Liver (tissue), 9 donors: Measurements from ENCODE around the gene MTRF1L. TPM values are rescaled to one million over a fixed set of nuclear protein-coding genes. Genes with fewer than 3 reads are reported as not detected.

Source experiments
- DNase-seq: peaks from one replicate; pipeline ENCODE4 v3.0.0-alpha.2; 2017; ENCODE audit warnings: low spot score
- H3K27ac ChIP-seq, 2 donors: one replicate each; pipeline ENCODE4 v1.7.0; 2013; ENCODE audit warnings: inconsistent platforms in 2 of 2, low read length in 2 of 2, control low read depth in 1 of 2, low read depth in 1 of 2, mild to moderate bottlenecking in 1 of 2
- H3K27me3 ChIP-seq, 4 donors: one replicate each; pipeline versions ENCODE4 v1.6.1 to v1.7.0; 2013; ENCODE audit warnings: low read length in 3 of 4, inconsistent platforms in 1 of 4, mild to moderate bottlenecking in 1 of 4, moderate library complexity in 1 of 4; ENCODE audit not compliant: control insufficient read depth in 4 of 4, insufficient read depth in 4 of 4
- H3K36me3 ChIP-seq, 4 donors: one replicate each; pipeline versions ENCODE4 v1.6.1 to v1.7.0; 2013; ENCODE audit warnings: low read length in 3 of 4, mild to moderate bottlenecking in 3 of 4, low read depth in 1 of 4, moderate library complexity in 1 of 4; ENCODE audit not compliant: control insufficient read depth in 4 of 4, insufficient read depth in 3 of 4
- H3K4me1 ChIP-seq, 4 donors: one replicate each; pipeline versions ENCODE4 v1.6.1 to v1.7.0; 2013; ENCODE audit warnings: low read length in 3 of 4, mild to moderate bottlenecking in 3 of 4, moderate library complexity in 1 of 4; ENCODE audit not compliant: control insufficient read depth in 4 of 4, insufficient read depth in 4 of 4
- H3K4me3 ChIP-seq, 3 donors: one replicate each; pipeline versions ENCODE4 v1.6.1 to v1.7.0; 2013; ENCODE audit warnings: low read length in 3 of 3, control low read depth in 1 of 3, low read depth in 1 of 3, mild to moderate bottlenecking in 1 of 3
- H3K9ac ChIP-seq, 2 donors: one replicate each; pipeline ENCODE4 v1.7.0; 2013; ENCODE audit warnings: low read length in 2 of 2, mild to moderate bottlenecking in 2 of 2, moderate library complexity in 2 of 2, control low read depth in 1 of 2, low read depth in 1 of 2
- H3K9me3 ChIP-seq, 4 donors: one replicate each; pipeline versions ENCODE4 v1.6.1 to v1.7.0; 2013; ENCODE audit warnings: low read length in 3 of 4; ENCODE audit not compliant: control insufficient read depth in 4 of 4
- CTCF ChIP-seq: fragments of 150-350 bp; IDR thresholded peaks from 2 replicates; pipeline ENCODE4 v1.5.1; 2017; ENCODE audit warnings: improper control_type of control experiment, low read depth, low read length; ENCODE audit not compliant: missing input control
- EGR1 ChIP-seq, 2 donors: IDR thresholded peaks; 2 replicates each; pipeline ENCODE4 v1.6.1; 2016 to 2018; ENCODE audit warnings: antibody characterized with exemption in 2 of 2, low read depth in 2 of 2
- FOXA2 ChIP-seq: IDR thresholded peaks from 2 replicates; pipeline ENCODE4 v1.6.1; 2016; ENCODE audit warnings: antibody characterized with exemption
- HNF4A ChIP-seq, 2 donors: conservative IDR thresholded peaks; 2 replicates each; pipeline ENCODE4 v1.6.1; 2016; ENCODE audit warnings: antibody characterized with exemption in 2 of 2, mild to moderate bottlenecking in 2 of 2
- HNF4G ChIP-seq: IDR thresholded peaks from 2 replicates; pipeline ENCODE4 v1.6.1; 2016; ENCODE audit warnings: antibody characterized with exemption
- NR2F2 ChIP-seq: IDR thresholded peaks from 2 replicates; pipeline ENCODE4 v1.6.1; 2016; ENCODE audit warnings: antibody characterized with exemption
- RAD21 ChIP-seq, 2 donors: IDR thresholded peaks; 2 replicates each; pipeline ENCODE4 v1.6.1; 2016; ENCODE audit warnings: antibody characterized with exemption in 2 of 2, mild to moderate bottlenecking in 2 of 2
- RXRA ChIP-seq, 2 donors: IDR thresholded peaks; 2 replicates each; pipeline ENCODE4 v1.6.1; 2017 to 2018; ENCODE audit warnings: antibody characterized with exemption in 2 of 2, mild to moderate bottlenecking in 1 of 2
- SP1 ChIP-seq: IDR thresholded peaks from 2 replicates; pipeline ENCODE4 v1.6.1; 2018; ENCODE audit warnings: antibody characterized with exemption, mild to moderate bottlenecking
- TAF1 ChIP-seq: conservative IDR thresholded peaks from 2 replicates; pipeline ENCODE4 v1.6.1; 2016; ENCODE audit warnings: antibody characterized with exemption, mild to moderate bottlenecking
- YY1 ChIP-seq: IDR thresholded peaks from 2 replicates; pipeline ENCODE4 v1.6.1; 2016; ENCODE audit warnings: antibody characterized with exemption, mild to moderate bottlenecking
- WGBS: extraction: QIAGEN DNeasy Blood & Tissue Kit; methylation state at CpG from one replicate; pipeline ENCODE4 v1.1.7; 2013; 5-methylcytosine and 5-hydroxymethylcytosine counted together
- polyA plus RNA-seq, 2 donors: library from polyadenylated mRNA; stranded (reverse) in 1 of 2; unstranded in 1 of 2; fragments of 200-250 nt in 1 of 2; fragments of >200 nt in 1 of 2; fragmentation: Nextera tagmentation in 1 of 2; extraction: Ambion mirVana in 1 of 2; gene quantifications; one replicate each; pipeline versions ENCODE4 v1.2.1 to v1.2.3, GENCODE V29; 2013 to 2015
- total RNA-seq, 2 donors: library from RNA; depleted of rRNA; stranded (reverse); fragments of >200 nt; gene quantifications; one replicate each; pipeline ENCODE4 v1.2.3, GENCODE V29; 2014
- TF ChIP-seq, protein P1 (sequence below): IDR thresholded peaks from 2 replicates; pipeline ENCODE4 v1.6.1; 2016; ENCODE audit warnings: antibody characterized with exemption, mild to moderate bottlenecking
- TF ChIP-seq, protein P2 (sequence below): IDR thresholded peaks from 2 replicates; pipeline ENCODE4 v1.6.1; 2016; ENCODE audit warnings: antibody characterized with exemption
- donor health status: healthy.
- donor health status: healthy.
- donor health status: healthy.
- donor health status: healthy.
- donor health status: healthy.

The MTRF1L gene
- total and polyA plus RNA-seq, 4 donors = 6.1 to 11.1 (median 8.4) TPM

GRCh38 chr6:153051801-153052200, 49.3 kb upstream of the MTRF1L start:
- Histone ChIP-seq H3K4me3 (no peak overlapping the region), H3K27me3 (no peaks in the 10 kb centered on the region), H3K9ac (no peak overlapping the region), H3K36me3 (no peaks in the 10 kb centered on the region), H3K4me1 (no peaks in the 10 kb centered on the region), H3K27ac (no peak overlapping the region), H3K9me3 (no peaks in the 10 kb centered on the region)
- no peak for DNase-seq
- no peak for TF ChIP-seq RXRA (IDR thresholded peaks at IDR 0.05)
- TF ChIP-seq, protein P1, sequence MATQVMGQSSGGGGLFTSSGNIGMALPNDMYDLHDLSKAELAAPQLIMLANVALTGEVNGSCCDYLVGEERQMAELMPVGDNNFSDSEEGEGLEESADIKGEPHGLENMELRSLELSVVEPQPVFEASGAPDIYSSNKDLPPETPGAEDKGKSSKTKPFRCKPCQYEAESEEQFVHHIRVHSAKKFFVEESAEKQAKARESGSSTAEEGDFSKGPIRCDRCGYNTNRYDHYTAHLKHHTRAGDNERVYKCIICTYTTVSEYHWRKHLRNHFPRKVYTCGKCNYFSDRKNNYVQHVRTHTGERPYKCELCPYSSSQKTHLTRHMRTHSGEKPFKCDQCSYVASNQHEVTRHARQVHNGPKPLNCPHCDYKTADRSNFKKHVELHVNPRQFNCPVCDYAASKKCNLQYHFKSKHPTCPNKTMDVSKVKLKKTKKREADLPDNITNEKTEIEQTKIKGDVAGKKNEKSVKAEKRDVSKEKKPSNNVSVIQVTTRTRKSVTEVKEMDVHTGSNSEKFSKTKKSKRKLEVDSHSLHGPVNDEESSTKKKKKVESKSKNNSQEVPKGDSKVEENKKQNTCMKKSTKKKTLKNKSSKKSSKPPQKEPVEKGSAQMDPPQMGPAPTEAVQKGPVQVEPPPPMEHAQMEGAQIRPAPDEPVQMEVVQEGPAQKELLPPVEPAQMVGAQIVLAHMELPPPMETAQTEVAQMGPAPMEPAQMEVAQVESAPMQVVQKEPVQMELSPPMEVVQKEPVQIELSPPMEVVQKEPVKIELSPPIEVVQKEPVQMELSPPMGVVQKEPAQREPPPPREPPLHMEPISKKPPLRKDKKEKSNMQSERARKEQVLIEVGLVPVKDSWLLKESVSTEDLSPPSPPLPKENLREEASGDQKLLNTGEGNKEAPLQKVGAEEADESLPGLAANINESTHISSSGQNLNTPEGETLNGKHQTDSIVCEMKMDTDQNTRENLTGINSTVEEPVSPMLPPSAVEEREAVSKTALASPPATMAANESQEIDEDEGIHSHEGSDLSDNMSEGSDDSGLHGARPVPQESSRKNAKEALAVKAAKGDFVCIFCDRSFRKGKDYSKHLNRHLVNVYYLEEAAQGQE = no peak
- no peak for TF ChIP-seq CTCF
- no peak for TF ChIP-seq TAF1
- TF ChIP-seq HNF4A (conservative IDR thresholded peaks at IDR 0.05) = no peak
- no peak for TF ChIP-seq RAD21 (IDR thresholded peaks at IDR 0.05)
- TF ChIP-seq EGR1 (IDR thresholded peaks at IDR 0.05; ENCODE audit: low read depth in 2 of 2) = no peak
- no peak for TF ChIP-seq SP1
- no peak for TF ChIP-seq YY1
- no peak for TF ChIP-seq HNF4G
- no peak for TF ChIP-seq NR2F2
- TF ChIP-seq FOXA2 = no peak

- Histone ChIP-seq H3K4me1 (no peaks in the 10 kb centered on the region), H3K36me3 (no peaks in the 10 kb centered on the region), H3K4me3 (no peak overlapping the region), H3K9ac (no peak overlapping the region), H3K27me3 (no peaks in the 10 kb centered on the region), H3K27ac (no peak overlapping the region), H3K9me3 (no peaks in the 10 kb centered on the region)
- no peak for DNase-seq
- 90% methylated on average over 3 of the region's 3 CpGs for WGBS
- TF ChIP-seq, protein P2, sequence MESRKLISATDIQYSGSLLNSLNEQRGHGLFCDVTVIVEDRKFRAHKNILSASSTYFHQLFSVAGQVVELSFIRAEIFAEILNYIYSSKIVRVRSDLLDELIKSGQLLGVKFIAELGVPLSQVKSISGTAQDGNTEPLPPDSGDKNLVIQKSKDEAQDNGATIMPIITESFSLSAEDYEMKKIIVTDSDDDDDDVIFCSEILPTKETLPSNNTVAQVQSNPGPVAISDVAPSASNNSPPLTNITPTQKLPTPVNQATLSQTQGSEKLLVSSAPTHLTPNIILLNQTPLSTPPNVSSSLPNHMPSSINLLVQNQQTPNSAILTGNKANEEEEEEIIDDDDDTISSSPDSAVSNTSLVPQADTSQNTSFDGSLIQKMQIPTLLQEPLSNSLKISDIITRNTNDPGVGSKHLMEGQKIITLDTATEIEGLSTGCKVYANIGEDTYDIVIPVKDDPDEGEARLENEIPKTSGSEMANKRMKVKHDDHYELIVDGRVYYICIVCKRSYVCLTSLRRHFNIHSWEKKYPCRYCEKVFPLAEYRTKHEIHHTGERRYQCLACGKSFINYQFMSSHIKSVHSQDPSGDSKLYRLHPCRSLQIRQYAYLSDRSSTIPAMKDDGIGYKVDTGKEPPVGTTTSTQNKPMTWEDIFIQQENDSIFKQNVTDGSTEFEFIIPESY = no peak
These were observed 46.1 kb upstream of the MTRF1L start for GRCh38 chr6:153048631-153049030.
